GM19025 (cell line): Measurements from ENCODE around the gene EPB41L2.

Experiments
- ATAC-seq: cut with Tn5 transposase; IDR thresholded peaks from one replicate; pipeline ENCODE4 v1.9.1; 2021; ENCODE audit warnings: mild to moderate bottlenecking, low read depth, moderate library complexity; ENCODE audit not compliant: unreplicated experiment

EPB41L2 gene

DNA sequence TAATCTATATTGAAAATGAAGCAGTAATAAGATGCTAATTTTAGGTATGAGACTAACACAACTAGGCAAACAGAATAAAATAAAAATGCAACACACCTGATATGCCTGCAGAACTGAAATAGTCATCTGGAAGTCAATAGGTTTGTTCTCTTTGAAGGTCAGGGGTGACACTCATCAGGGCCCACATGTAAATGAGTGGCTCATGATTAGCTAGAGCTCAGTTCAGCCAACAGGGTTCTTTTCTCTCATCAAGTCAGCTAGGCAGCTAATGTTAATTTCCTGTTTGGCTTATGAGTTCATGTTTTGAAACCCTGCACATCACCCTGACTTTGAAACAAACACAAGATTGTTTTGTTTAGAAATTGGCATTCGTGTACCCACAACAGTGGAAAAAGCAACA, 212.0 kb downstream of the EPB41L2 start:
- ATAC-seq, result no peak

DNA sequence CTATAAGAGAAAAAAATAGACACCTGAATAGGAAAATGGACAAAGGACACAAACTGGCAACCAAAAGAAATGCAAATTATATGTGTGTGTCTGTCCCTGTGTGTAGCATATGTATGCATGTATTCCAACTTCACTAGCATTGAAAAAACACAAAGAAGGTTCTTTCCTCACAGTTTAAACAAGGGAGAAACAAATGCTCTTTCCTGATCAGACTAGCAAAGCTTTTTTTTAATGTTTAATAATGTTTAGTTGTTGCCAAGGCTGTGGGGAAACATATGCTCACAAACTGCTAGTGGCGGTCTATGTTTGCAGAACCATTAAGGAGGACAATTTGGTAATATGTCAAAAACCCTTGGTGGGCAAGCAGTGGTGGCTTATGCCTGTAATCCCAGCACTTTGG, 213.5 kb downstream of the EPB41L2 start:
- ATAC-seq, result no peak

DNA sequence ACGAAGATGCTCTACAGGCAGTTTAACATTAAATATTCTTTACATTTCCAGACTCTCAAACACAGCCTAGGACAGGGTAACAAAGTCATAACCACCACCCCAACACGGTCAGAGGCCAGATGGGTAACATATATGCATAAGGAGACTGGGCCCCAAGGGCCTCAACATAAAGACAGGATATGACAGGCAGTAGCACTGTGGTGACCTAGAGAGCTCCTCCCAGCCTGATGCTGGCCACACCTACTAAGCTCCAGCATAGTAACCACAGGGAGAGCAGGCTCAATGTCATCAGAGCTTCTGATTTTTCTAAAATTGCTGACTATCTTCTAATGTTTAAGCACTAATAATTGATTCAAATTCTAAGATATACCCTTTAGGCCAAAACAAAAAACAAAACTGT, 214.1 kb downstream of the EPB41L2 start:
- ATAC-seq, result peak; percentile 81

- ATAC-seq, result no peak
These were observed 215.8 kb downstream of the EPB41L2 start for GRCh38 chr6:130847001-130847910.

DNA sequence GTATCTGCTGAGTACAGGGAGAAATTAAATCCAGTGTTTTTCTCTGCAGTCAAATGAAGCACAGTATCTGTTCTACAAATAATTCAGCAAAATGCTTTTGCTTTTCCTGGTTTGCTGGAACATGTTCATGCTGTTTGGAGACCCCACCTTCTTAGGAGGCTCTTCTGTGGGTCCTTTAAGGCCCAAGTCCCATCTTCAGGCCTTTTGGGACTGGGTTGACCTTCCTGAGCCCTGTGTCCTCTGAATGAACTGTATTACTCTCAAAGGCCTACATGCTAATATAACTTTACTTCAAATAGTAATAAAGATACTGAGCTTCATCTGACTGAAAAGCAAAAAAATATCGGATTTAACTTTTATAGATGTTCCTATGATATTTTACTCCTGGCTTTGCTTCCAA, 216.5 kb downstream of the EPB41L2 start:
- ATAC-seq, result no peak

DNA sequence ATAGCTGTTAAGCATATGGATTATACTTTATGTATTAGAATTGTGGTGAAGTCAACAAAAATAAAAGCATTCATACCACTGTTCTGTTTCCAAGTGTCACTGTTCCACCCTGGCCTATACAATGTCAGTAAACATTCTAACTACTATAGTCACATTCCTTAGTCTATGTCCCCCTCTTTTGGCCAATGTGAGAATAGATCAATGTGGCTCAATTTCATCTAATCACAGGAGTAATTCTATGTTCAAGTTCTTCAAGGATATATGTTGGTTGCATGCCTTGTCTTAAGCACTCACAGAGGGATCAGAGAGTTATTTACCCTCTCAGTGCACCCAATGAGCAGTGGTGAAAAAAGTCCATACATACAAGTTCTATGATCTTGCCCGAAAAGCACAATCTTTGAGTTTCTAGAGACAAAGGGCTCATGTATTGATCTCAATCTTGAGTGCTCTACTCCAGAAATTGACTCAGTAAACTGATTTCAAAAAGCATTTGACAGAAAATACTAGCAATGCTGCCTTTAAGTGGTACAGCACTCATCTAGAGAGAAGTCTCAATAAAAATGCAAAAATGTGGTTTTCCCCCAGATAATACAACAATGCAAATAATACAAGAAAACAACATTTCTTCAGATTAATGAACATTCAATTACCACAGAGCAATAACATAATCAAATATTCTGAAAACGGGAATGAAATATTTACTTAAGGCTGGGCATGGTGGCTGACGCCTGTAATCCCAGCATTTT, 219.3 kb downstream of the EPB41L2 start:
- ATAC-seq, result peak; percentile 70

DNA sequence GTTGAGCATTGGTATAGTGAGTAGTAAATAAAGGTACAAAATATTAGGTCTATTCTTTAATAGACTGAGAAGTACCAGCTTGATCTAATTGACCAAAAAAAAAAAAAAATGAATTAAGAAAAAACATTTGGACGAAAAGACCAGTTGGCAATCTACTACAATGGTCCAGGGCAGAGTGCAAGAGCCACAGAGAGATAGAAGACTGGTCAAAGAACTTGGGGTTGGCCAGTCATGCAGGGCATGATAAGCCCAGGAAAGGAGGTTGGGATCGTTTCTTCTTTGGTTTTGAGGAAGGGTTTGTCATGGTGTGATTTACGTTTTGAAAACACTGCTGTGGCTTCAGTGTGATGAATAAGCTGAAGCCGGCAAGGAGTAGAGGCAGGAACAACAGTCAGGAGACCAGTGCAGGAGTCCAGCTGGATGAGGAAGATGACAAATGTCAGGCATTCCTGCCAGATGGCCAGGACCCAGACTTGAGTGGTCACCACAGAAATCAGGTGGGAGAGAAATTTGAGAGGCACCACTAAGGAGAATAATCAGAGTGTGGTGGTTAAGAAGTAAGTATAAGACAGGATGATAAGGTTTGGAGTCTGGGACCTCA, 221.8 kb downstream of the EPB41L2 start:
- no peak for ATAC-seq

- ATAC-seq, result no peak
These were observed 223.0 kb downstream of the EPB41L2 start for GRCh38 chr6:130840050-130840449.

GRCh38 chr6:130839379-130839778, 223.7 kb downstream of the EPB41L2 start:
- ATAC-seq, result no peak

DNA sequence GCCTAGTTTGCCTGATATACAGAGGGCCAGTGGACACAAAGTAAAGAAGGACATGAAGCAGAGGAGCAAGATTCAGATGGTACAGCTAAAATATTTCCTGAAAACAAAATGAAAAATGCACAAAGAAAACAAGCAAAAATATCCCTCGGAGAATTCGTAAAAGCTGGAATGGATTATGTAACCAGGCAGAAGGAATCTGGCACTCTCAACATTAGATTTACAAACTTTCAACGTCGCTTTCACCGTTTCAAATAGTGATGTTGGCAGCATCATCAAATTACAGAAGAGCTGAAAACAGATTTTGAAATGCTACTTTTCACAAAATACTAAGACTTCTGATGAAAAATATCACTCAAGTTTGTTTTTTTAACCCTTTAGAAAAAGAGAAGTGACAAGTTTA, 224.1 kb downstream of the EPB41L2 start:
- no peak for ATAC-seq

- no peak for ATAC-seq
These were observed 224.7 kb downstream of the EPB41L2 start for GRCh38 chr6:130838250-130838860.

GRCh38 chr6:130837067-130837466, 226.0 kb downstream of the EPB41L2 start:
- no peak for ATAC-seq

- no peak for ATAC-seq
These were observed 226.9 kb downstream of the EPB41L2 start for GRCh38 chr6:130836055-130836640.

DNA sequence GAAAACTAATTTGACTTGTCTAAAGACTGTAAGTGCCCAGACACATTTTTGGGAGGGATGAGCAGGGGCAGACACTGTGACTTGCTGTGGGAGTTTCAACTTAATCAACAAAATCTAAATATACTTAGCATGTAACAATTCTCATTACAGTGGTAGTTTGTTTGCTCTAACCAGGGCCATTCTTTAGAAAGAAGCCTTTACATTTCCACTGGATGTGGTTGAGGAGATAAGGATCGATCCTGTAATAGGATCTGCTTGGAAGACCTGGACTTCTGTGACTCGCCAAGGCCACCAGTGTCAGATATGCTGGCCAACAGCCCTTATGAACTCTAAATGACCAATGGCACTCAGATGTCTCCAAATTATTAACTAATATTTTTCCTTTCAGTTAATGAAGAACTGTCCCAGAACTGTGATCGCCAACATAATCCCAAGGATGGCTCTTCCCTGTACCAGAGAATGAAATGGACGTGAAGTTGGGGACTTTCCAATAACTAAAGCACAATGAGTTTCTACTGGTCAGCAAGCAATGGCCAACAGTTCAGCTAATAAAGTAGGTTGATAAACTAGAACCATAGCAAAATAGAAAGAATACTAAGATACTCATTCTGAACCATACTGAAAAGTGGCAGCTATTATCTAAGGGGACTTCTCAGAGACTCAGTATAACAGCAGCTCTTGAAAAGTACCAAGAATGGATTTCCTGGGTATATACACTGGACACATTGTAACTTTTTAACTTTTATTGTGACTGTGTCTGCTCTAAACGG, 228.4 kb downstream of the EPB41L2 start:
- no peak for ATAC-seq

GRCh38 chr6:130833569-130833968, 229.5 kb downstream of the EPB41L2 start:
- ATAC-seq, result no peak

GRCh38 chr6:130831607-130832006, 231.4 kb downstream of the EPB41L2 start:
- no peak for ATAC-seq

DNA sequence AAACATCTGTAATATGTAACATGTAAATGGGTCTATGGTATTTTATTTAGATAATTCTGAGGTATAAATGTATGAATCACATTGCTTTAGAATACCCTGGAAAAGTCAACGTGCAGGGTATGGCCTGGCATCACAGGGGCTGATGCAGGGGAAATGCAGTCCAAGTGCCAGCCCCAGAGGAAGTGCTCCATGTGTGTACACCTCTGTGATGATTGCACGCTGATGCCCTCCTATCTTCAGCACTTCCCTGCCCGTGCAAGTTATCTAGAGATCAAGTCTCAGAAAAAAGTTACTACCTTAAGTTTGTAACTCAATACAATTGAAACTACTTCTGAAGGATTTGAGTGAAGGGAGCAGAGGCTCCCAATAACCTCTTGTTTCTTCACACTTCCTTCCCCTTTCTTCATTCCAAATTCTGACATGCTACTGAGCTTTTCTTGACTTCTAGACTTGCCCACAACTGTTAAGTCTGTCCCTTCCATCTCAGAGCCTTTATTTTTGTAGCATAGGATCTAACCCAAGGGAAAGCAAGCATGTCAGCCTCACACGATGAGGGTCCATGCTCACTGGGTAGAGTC, 233.6 kb downstream of the EPB41L2 start:
- ATAC-seq, result no peak

- ATAC-seq, result no peak
These were observed 235.5 kb downstream of the EPB41L2 start, which contains the start of gene SMLR1 for GRCh38 chr6:130827247-130828149. TSS of gene SMLR1 (plus strand) at chr6:130827406. CDS start at chr6:130827414, 8 bp downstream.
